K562 (cell line): ENCODE measurements around the gene MCF2. TPM values are rescaled to one million over a fixed set of nuclear protein-coding genes. Genes with fewer than 3 reads are reported as not detected.

Experiments used
- ATAC-seq: fragments of 200-7000 bp; cut with Tn5 transposase; 3 replicates; pipeline ENCODE4 v1.9.1; 2020; ENCODE audit warnings: moderate library complexity
- Bru-seq: library from RNA; stranded (reverse); fragments of 400-500 nt; gene quantifications from one replicate; lab custom pipeline; 2021; lab: Mats Ljungman, UMichigan
- BruChase-seq, 2 experiments: library from RNA; stranded (reverse); fragments of 400-500 nt; gene quantifications; one replicate each; lab custom pipeline; 2021; lab: Mats Ljungman, UMichigan
- BruUV-seq: library from RNA; stranded (reverse); fragments of 400-500 nt; replicated peaks from 2 replicates; lab custom pipeline; 2021; lab: Mats Ljungman, UMichigan
- CTCF ChIA-PET: fragments of 300-600 bp; formaldehyde crosslinking; extraction: SDS; loops from one replicate; lab custom pipeline; 2021; ENCODE audit warnings: low intra/inter-chr PET ratio; lab: Yijun Ruan, JAX
- POLR2A ChIA-PET: fragments of 300-600, 350-650 bp; sonication (Branson Sonifier 250); formaldehyde crosslinking; extraction: SDS; loops from one replicate; lab custom pipeline; 2021; ENCODE audit warnings: antibody characterized with exemption, inconsistent platforms; lab: Yijun Ruan, JAX
- DNase-seq, 4 experiments: peaks; one replicate each; pipeline versions ENCODE4 v3.0.0 to v3.0.0-alpha.2; 2011 to 2018; ENCODE audit warnings: low spot score in 3 of 4, mixed read lengths in 3 of 4; ENCODE audit errors: extremely low read depth in 1 of 4
- FAIRE-seq: peaks from 2 replicates; lab custom pipeline; 2011; peaks lifted over from hg19 to GRCh38; lab: Jason Lieb, UNC
- H2AFZ ChIP-seq: 2 replicates; pipeline ENCODE4 v1.6.0; 2011; ENCODE audit warnings: low read depth, low read length, control low read depth, inconsistent platforms
- H3K27ac ChIP-seq: fragments of 200-600 bp; 3 replicates; pipeline ENCODE4 v1.8.0; 2011; ENCODE audit warnings: low read depth, mild to moderate bottlenecking, control low read depth, inconsistent platforms, low read length, moderate library complexity, mixed read lengths; ENCODE audit errors: extremely low read depth
- H3K27me3 ChIP-seq, 2 experiments: fragments of 300-600 bp in 1 of 2; 2 replicates in 1 of 2; 3 replicates in 1 of 2; pipeline versions ENCODE4 v1.6.0 to v1.8.0; 2011; ENCODE audit warnings: inconsistent platforms in 2 of 2, low read length in 2 of 2, mild to moderate bottlenecking in 1 of 2, mixed read lengths in 1 of 2, moderate library complexity in 1 of 2; ENCODE audit not compliant: control insufficient read depth in 2 of 2, insufficient read depth in 2 of 2
- H3K36me3 ChIP-seq: fragments of 300-600 bp; 3 replicates; pipeline ENCODE4 v1.8.0; 2011; ENCODE audit warnings: mild to moderate bottlenecking, low read length, inconsistent platforms; ENCODE audit not compliant: control insufficient read depth, insufficient read depth
- H3K4me1 ChIP-seq, 2 experiments: fragments of 200-600 bp in 1 of 2; replicated peaks in 1 of 2; 2 replicates in 1 of 2; 3 replicates in 1 of 2; pipeline versions ENCODE4 v1.5.1 to v1.8.0; 2011; ENCODE audit warnings: inconsistent platforms in 2 of 2, low read length in 2 of 2, mild to moderate bottlenecking in 1 of 2, mixed read lengths in 1 of 2, moderate library complexity in 1 of 2; ENCODE audit not compliant: control insufficient read depth in 2 of 2, insufficient read depth in 2 of 2
- H3K4me2 ChIP-seq: 2 replicates; pipeline ENCODE4 v1.6.1; 2011; ENCODE audit warnings: low read length, control low read depth, inconsistent platforms, mixed read lengths; ENCODE audit not compliant: insufficient read depth
- H3K4me3 ChIP-seq: fragments of 200-600 bp; sonication (generic), shearing (Covaris generic); 2 replicates; pipeline ENCODE4 v1.5.1; 2016; ENCODE audit warnings: control low read depth, inconsistent platforms
- H3K79me2 ChIP-seq: fragments of 200-600 bp; 3 replicates; pipeline ENCODE4 v1.8.0; 2011; ENCODE audit warnings: low read length, inconsistent platforms; ENCODE audit not compliant: control insufficient read depth, insufficient read depth
- H3K9ac ChIP-seq, 2 experiments: 2 replicates each; pipeline versions ENCODE4 v1.6.0 to v1.6.1; 2011; ENCODE audit warnings: low read depth in 2 of 2, low read length in 2 of 2, control low read depth in 1 of 2, inconsistent platforms in 1 of 2, mild to moderate bottlenecking in 1 of 2, mixed read lengths in 1 of 2; ENCODE audit not compliant: insufficient read depth in 1 of 2
- H3K9me1 ChIP-seq: one replicate; pipeline ENCODE4 v1.6.0; 2011; ENCODE audit warnings: inconsistent platforms, mild to moderate bottlenecking, low read length, moderate library complexity; ENCODE audit not compliant: control insufficient read depth, insufficient read depth
- H3K9me3 ChIP-seq: replicated peaks from 2 replicates; pipeline ENCODE4 v1.5.1; 2011; ENCODE audit warnings: low read depth, low read length, inconsistent platforms; ENCODE audit not compliant: control insufficient read depth, insufficient read depth
- H4K20me1 ChIP-seq: replicated peaks from 2 replicates; pipeline ENCODE4 v1.6.1; 2011; ENCODE audit warnings: low read length, inconsistent platforms, mixed read lengths; ENCODE audit not compliant: control insufficient read depth, insufficient read depth
- HDGF ChIP-seq: fragments of 450-650 bp; IDR thresholded peaks from 2 replicates; pipeline ENCODE4 v1.6.1; 2016
- HMGN3 ChIP-seq: IDR thresholded peaks from 2 replicates; pipeline ENCODE4 v1.6.1; 2011; ENCODE audit warnings: borderline replicate concordance, low read depth, mild to moderate bottlenecking, mixed read lengths, low read length; ENCODE audit not compliant: insufficient read length; ENCODE audit errors: extremely low read depth
- MAFF ChIP-seq: IDR thresholded peaks from 2 replicates; pipeline ENCODE4 v1.6.1; 2012; ENCODE audit warnings: low read length, improper control_type of control experiment
- MTA3 ChIP-seq: fragments of 450-650 bp; formaldehyde crosslinking; IDR thresholded peaks from 2 replicates; pipeline ENCODE4 v1.6.1; 2017; ENCODE audit warnings: mild to moderate bottlenecking, borderline replicate concordance
- POLR2A ChIP-seq: fragments of 450-650 bp; conservative IDR thresholded peaks from 2 replicates; pipeline ENCODE4 v1.6.1; 2016
- PURB ChIP-seq: sonication (generic); formaldehyde crosslinking; IDR thresholded peaks from 2 replicates; pipeline ENCODE4 v1.9.0; 2021; ENCODE audit warnings: low read depth, mild to moderate bottlenecking, missing genetic modification reagents
- SMARCA5 ChIP-seq: fragments of 450-650 bp; IDR thresholded peaks from 2 replicates; pipeline ENCODE4 v1.6.1; 2016
- XRCC4 ChIP-seq: IDR thresholded peaks from one replicate; pipeline ENCODE4 v1.6.1; 2011; ENCODE audit not compliant: insufficient read depth, insufficient read length; ENCODE audit errors: extremely low read depth
- WGBS: fragments of 100-300 bp; shearing (Covaris generic); methylation state at CpG from one replicate; pipeline ENCODE4 v1.1.6; 2016; ENCODE audit warnings: low coverage, mixed read lengths; ENCODE audit not compliant: insufficient coverage; ENCODE audit errors: missing lambda C conversion rate; 5-methylcytosine and 5-hydroxymethylcytosine counted together
- in situ Hi-C: fragments of 300-500 bp; cut with MboI; formaldehyde crosslinking; loops from 4 replicates; pipeline ENCODE4 v1.15.0; 2018; ENCODE audit warnings: inconsistent platforms, mixed read lengths
- intact Hi-C: fragments of 100-400 bp; cut with micrococcal nuclease; formaldehyde crosslinking; loops from 2 replicates; pipeline ENCODE4 v1.14.2; 2022
- long read RNA-seq, 3 experiments: library from polyadenylated mRNA in 2 of 3; library from RNA in 1 of 3; unstranded in 2 of 3; stranded (forward) in 1 of 3; transcript quantifications; one replicate each; pipeline ENCODE4 v2.0.0, GENCODE V29; 2019 to 2022
- polyA minus RNA-seq, 3 experiments: library from RNA; depleted of rRNA, polyadenylated mRNA; stranded (reverse); fragments of >200 nt; gene quantifications; 2 replicates each; pipeline ENCODE4 v1.2.3, GENCODE V29; 2011
- polyA plus RNA-seq, 8 experiments: library from polyadenylated mRNA; depleted of rRNA in 4 of 8; stranded (reverse) in 5 of 8; unstranded in 3 of 8; fragments of >200 nt; fragmentation: Nextera tagmentation in 2 of 8; fragmentation: Illumina TruSeq in 1 of 8; extraction: Ambion mirVana in 2 of 8; extraction: Trizol in 1 of 8; gene quantifications; 2 replicates each; pipeline versions ENCODE4 v1.2.1 to v1.2.3, GENCODE V29; 2011 to 2014; ENCODE audit warnings: inconsistent platforms in 1 of 8, missing spikeins in 1 of 8
- total RNA-seq, 7 experiments: library from RNA; depleted of rRNA in 6 of 7; stranded (reverse); fragments of >200 nt in 6 of 7; fragmentation: Illumina TruSeq in 2 of 7; extraction: Trizol in 2 of 7; gene quantifications; 2 replicates each; pipeline versions ENCODE4 v1.2.1 to v1.2.3, GENCODE V29; 2011 to 2021; ENCODE audit warnings: low replicate concordance in 1 of 7
- TF ChIP-seq, protein P1 (sequence below): fragments of 250-450 bp; sonication (Bioruptor Pico); IDR thresholded peaks from 2 replicates; pipeline ENCODE4 v1.8.0; 2022; ENCODE audit warnings: inconsistent platforms

MCF2 gene, protein sequence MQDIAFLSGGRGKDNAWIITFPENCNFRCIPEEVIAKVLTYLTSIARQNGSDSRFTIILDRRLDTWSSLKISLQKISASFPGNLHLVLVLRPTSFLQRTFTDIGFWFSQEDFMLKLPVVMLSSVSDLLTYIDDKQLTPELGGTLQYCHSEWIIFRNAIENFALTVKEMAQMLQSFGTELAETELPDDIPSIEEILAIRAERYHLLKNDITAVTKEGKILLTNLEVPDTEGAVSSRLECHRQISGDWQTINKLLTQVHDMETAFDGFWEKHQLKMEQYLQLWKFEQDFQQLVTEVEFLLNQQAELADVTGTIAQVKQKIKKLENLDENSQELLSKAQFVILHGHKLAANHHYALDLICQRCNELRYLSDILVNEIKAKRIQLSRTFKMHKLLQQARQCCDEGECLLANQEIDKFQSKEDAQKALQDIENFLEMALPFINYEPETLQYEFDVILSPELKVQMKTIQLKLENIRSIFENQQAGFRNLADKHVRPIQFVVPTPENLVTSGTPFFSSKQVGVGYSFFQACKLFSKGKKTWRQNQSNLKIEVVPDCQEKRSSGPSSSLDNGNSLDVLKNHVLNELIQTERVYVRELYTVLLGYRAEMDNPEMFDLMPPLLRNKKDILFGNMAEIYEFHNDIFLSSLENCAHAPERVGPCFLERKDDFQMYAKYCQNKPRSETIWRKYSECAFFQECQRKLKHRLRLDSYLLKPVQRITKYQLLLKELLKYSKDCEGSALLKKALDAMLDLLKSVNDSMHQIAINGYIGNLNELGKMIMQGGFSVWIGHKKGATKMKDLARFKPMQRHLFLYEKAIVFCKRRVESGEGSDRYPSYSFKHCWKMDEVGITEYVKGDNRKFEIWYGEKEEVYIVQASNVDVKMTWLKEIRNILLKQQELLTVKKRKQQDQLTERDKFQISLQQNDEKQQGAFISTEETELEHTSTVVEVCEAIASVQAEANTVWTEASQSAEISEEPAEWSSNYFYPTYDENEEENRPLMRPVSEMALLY
- total RNA-seq (2011; cell fraction: chromatin; rRNA removed; ENCODE audit: low replicate concordance): 1.2 TPM in 1 of 2 replicates, not detected in the other
- total RNA-seq (2011; cell fraction: nucleolus; rRNA removed): 0.39 TPM in 1 of 2 replicates, not detected in the other
- 0.15 and 0.76 TPM in 2 replicates for total RNA-seq (2011; cell fraction: nucleoplasm; rRNA removed)
- total RNA-seq (2014; rRNA removed): 0.04 TPM in 1 of 2 replicates, not detected in the other
- total RNA-seq (2014; rRNA removed; fragmentation: Illumina TruSeq; extraction: Trizol): 0.07 and 0.13 TPM in 2 replicates
- 0.08 and 0.11 TPM in 2 replicates for total RNA-seq (2015; rRNA removed; fragmentation: Illumina TruSeq; extraction: Trizol)
- total RNA-seq (2021): not detected in 2 replicates
- 0.16 and 0.78 TPM in 2 replicates for polyA plus RNA-seq (2011; rRNA removed)
- polyA plus RNA-seq (2011; cell fraction: cytosol; rRNA removed): 0.03 and 0.13 TPM in 2 replicates
- polyA plus RNA-seq (2011; cell fraction: nucleus; rRNA removed): 0.22 and 0.47 TPM in 2 replicates
- 0.05 and 0.07 TPM in 2 replicates for polyA plus RNA-seq (2012)
- polyA plus RNA-seq (2014; fragmentation: Illumina TruSeq; extraction: Trizol): 0.08 and 0.09 TPM in 2 replicates
- under 1 TPM in 1 of 2 experiments, not detected in 1; 0.03 TPM for polyA plus RNA-seq (2014; fragmentation: Nextera tagmentation; extraction: Ambion mirVana)
- 0.03 and 0.04 TPM in 2 replicates for polyA plus RNA-seq (2014; rRNA removed)
- 0.12 and 0.81 TPM in 2 replicates for polyA minus RNA-seq (2011; rRNA and poly(A)+ RNA removed)
- polyA minus RNA-seq (2011; cell fraction: cytosol; rRNA and poly(A)+ RNA removed): 0.29 TPM in 1 of 2 replicates, not detected in the other
- 0.40 TPM in 1 of 2 replicates, not detected in the other for polyA minus RNA-seq (2011; cell fraction: nucleus; rRNA and poly(A)+ RNA removed)
- Bru-seq, nascent RNA: percentile 20 among the genes with signal in this experiment
- percentile 45 among the genes with signal in this experiment for BruChase-seq, experiment 1, labeled RNA remaining after a 2-hour chase
- percentile 43 among the genes with signal in this experiment for BruChase-seq, experiment 2, labeled RNA remaining after a 6-hour chase
- long read RNA-seq, experiment 1, partial matches to known transcripts: 0 of 2 reads
- long read RNA-seq, experiment 1, other reads (novel, unspliced or antisense): 2 of 2 reads
- long read RNA-seq, experiment 2: 0 reads
- long read RNA-seq, experiment 3, partial matches to known transcripts: 3 of 3 reads
- long read RNA-seq, experiment 3, other reads (novel, unspliced or antisense): 0 of 3 reads

DNA sequence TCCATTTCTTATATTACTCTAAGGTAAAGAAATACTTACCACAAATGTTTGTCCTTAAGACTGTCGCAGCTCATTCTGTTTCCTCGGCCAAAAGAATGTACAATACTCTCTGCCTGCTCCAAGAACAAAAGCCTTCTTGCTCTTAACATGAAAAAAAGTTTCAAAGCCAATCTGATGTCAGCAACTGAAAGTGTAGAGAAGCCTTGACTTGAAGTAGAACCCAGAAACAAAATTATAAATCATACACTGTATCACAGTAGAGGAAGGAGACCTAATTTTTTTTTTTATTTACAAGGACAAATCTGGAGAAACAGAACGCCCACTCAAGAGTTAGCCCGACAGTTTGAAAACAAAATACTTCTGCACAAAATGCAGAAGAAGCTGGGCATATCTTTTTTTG is at the start of gene MCF2:
TSS of gene MCF2 (minus strand) at position 101 of the 400 bp plus-strand sequence. CDS start 56,423 bp downstream, outside the sequence.
- TF ChIP-seq HMGN3 (no peak), POLR2A (no peak), MTA3 (no peak), HDGF (no peak), XRCC4 (no peak), PURB (CRISPR knock-in tag) (no peak), MAFF (no peak), SMARCA5 (no peak)
- TF ChIP-seq, protein P1, sequence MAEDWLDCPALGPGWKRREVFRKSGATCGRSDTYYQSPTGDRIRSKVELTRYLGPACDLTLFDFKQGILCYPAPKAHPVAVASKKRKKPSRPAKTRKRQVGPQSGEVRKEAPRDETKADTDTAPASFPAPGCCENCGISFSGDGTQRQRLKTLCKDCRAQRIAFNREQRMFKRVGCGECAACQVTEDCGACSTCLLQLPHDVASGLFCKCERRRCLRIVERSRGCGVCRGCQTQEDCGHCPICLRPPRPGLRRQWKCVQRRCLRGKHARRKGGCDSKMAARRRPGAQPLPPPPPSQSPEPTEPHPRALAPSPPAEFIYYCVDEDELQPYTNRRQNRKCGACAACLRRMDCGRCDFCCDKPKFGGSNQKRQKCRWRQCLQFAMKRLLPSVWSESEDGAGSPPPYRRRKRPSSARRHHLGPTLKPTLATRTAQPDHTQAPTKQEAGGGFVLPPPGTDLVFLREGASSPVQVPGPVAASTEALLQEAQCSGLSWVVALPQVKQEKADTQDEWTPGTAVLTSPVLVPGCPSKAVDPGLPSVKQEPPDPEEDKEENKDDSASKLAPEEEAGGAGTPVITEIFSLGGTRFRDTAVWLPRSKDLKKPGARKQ (CRISPR knock-in tag): no peak
- Histone ChIP-seq H2AFZ (no peak within 1 kb of the TSS), H3K27ac (no peak within 1 kb of the TSS), H3K27me3 (no peaks in the 10 kb centered on the region), H3K4me2 (no peak within 1 kb of the TSS), H3K9me1 (no peaks in the 10 kb centered on the region), H3K4me3 (no peak within 1 kb of the TSS), H4K20me1 (no peaks in the 10 kb centered on the region), H3K79me2 (no peaks in the 10 kb centered on the region), H3K4me1 (no peaks in the 10 kb centered on the region), H3K9me3 (no peaks in the 10 kb centered on the region), H3K36me3 (no peaks in the 10 kb centered on the region), H3K9ac (no peak within 1 kb of the TSS)
- FAIRE-seq (no peak), ATAC-seq (no peak), DNase-seq (no peak)
- intact Hi-C loops: no loop called here
- POLR2A ChIA-PET: interaction anchor here (0.9 kb wide), 1 partner anchor 28 kb away, joined by 4 read pairs; no protein-coding TSS in a partner anchor
- CTCF ChIA-PET: no interaction called here
- 4% methylated on average over 4 of the region's 4 CpGs for WGBS
- in situ Hi-C loops: no loop called here
- BruUV-seq: no TSS peak
